Bronchial epithelial cell (primary cell): ENCODE data around the gene NRF1. TPM values are rescaled to one million over a fixed set of nuclear protein-coding genes. Genes with fewer than 3 reads are reported as not detected.
"Not testable (repeated sequence)": the region's sequence is repeated elsewhere in the genome, so short reads cannot be mapped to it uniquely, and the experiment has no call there.

Experiments used
- DNase-seq: peaks from one replicate; pipeline ENCODE4 v3.0.0-alpha.2; 2010; ENCODE audit warnings: low read depth
- FAIRE-seq: peaks from 2 replicates; lab custom pipeline; 2011; peaks lifted over from hg19 to GRCh38; lab: Jason Lieb, UNC
- H3K27me3 ChIP-seq: 2 replicates; pipeline ENCODE4 v1.5.1; 2011; ENCODE audit warnings: low read length; ENCODE audit not compliant: control insufficient read depth, insufficient read depth
- H3K36me3 ChIP-seq: 2 replicates; pipeline ENCODE4 v1.5.1; 2011; ENCODE audit warnings: low read length; ENCODE audit not compliant: control insufficient read depth, insufficient read depth
- H3K4me3 ChIP-seq: 2 replicates; pipeline ENCODE4 v1.5.1; 2011; ENCODE audit warnings: mild to moderate bottlenecking, low read depth, low read length, control low read depth
- total RNA-seq: library from RNA; depleted of rRNA; stranded (reverse); fragments of >200 nt; gene quantifications from 2 replicates; pipeline ENCODE4 v1.2.1, GENCODE V29; 2014
- TF ChIP-seq, protein P1 (sequence below): IDR thresholded peaks from 2 replicates; pipeline ENCODE4 v1.5.1; 2011; ENCODE audit warnings: mild to moderate bottlenecking, moderate library complexity, low read length, control low read depth, inconsistent platforms; ENCODE audit not compliant: insufficient read depth, severe bottlenecking

NRF1 gene
- total RNA-seq, 1 donor from 2014 or later, result 12.1 TPM

- no peak overlapping the region for H3K4me3 ChIP-seq
- peaks cover 13% of the 10 kb centered on the region for H3K27me3 ChIP-seq
- DNase-seq, result peak; percentile 73
- no peaks in the 10 kb centered on the region for H3K36me3 ChIP-seq
- TF ChIP-seq, protein P1, sequence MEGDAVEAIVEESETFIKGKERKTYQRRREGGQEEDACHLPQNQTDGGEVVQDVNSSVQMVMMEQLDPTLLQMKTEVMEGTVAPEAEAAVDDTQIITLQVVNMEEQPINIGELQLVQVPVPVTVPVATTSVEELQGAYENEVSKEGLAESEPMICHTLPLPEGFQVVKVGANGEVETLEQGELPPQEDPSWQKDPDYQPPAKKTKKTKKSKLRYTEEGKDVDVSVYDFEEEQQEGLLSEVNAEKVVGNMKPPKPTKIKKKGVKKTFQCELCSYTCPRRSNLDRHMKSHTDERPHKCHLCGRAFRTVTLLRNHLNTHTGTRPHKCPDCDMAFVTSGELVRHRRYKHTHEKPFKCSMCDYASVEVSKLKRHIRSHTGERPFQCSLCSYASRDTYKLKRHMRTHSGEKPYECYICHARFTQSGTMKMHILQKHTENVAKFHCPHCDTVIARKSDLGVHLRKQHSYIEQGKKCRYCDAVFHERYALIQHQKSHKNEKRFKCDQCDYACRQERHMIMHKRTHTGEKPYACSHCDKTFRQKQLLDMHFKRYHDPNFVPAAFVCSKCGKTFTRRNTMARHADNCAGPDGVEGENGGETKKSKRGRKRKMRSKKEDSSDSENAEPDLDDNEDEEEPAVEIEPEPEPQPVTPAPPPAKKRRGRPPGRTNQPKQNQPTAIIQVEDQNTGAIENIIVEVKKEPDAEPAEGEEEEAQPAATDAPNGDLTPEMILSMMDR, result no peak
- FAIRE-seq, result no peak
Measured at GRCh38 chr7:129790136-129790535, 178.6 kb downstream of the NRF1 start.

- no peak for FAIRE-seq
- H3K36me3 ChIP-seq, result no peaks in the 10 kb centered on the region
- no peak for DNase-seq
- TF ChIP-seq, protein P1, result no peak
- peaks cover 3% of the 10 kb centered on the region for H3K27me3 ChIP-seq
- H3K4me3 ChIP-seq, result no peak overlapping the region
Measured at GRCh38 chr7:129792721-129793120, 181.2 kb downstream of the NRF1 start.

- Histone ChIP-seq H3K27me3 (peaks cover 1% of the 10 kb centered on the region), H3K36me3 (no peaks in the 10 kb centered on the region), H3K4me3 (no peak overlapping the region)
- TF ChIP-seq, protein P1, result no peak
- DNase-seq (no peak), FAIRE-seq (peak; percentile 40)
Measured at GRCh38 chr7:129793506-129794310, 182.2 kb downstream of the NRF1 start.

DNA sequence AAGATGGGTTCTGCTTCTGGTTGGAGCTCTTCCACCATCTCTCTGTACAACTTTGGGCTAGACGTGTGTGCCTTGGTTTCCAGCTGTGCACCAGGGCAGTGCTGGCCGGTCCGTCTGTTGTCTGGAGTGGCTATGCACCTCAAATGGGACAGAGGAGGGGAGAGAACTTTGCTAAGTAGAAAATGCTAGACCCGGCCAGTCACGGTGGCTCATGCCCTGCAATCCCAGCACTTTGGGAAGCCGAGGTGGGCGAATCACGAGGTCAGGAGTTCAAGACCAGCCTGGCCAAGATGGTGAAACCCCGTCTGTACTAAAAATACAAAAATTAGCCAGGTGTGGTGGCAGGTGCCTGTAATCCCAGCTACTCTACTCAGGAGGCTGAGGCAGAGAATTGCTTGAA is 182.9 kb downstream of the NRF1 start:
- not testable (repeated sequence) for DNase-seq, H3K4me3 ChIP-seq, FAIRE-seq, H3K27me3 ChIP-seq, H3K36me3 ChIP-seq

DNA sequence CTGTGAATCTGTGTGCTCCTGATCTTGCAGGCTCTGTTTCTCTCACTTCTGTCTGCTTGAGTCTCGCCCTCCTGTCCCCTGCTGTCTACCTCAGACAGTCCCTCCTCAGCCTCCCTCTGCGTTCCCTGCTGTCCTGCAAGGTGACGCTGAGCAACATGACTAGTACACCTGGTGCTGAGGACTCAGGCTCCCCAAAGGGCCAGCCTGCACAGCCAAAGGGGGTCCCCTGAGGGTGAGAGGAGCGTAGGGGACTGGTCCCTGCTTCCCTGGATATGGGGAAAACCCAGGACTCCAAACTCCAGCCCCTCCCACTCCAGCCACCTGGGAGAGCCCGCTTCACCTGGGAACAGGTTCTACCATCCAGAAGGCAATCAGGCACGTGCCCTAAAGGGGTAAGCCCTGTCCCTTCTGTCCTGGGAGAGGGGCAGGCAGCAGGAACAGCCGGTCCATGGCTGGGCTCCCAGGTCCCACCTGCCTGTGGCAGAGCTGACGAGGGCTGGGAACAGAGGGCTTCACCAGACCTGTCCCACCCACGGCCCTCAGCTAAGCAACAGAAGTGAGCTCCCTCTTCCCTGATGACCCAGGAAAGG is 184.8 kb downstream of the NRF1 start:
- no peak for FAIRE-seq
- TF ChIP-seq, protein P1, result no peak
- Histone ChIP-seq H3K27me3 (peaks cover 1% of the 10 kb centered on the region), H3K4me3 (no peak overlapping the region), H3K36me3 (no peaks in the 10 kb centered on the region)
- DNase-seq, result no peak

DNA sequence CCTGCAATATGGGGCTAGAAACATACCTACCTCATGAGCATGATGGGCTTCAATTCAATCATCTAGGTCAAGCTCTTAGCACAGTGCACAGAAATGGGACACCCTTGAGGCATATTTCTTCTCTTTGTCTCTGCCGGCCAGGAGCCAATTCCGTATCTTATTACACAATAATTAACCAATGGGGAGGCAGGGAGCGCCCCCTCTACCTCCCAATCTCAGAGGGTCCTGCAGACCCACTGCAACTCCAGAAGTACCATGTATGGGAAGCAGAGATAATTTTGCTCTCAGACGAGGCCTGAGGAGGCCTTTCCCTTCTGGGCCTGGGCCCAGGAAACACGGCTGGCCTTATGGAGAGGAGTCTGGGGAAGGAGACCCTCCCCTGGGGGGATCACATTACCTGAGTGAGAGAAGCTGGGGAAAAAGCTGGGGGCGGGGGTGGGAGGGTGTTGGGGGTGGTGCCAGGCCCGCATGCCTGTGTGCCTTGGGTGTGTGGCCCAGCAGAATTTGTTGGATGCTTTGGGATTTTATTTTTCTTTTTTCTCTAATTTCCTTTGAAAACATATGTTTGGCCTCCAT is 185.8 kb downstream of the NRF1 start:
- Histone ChIP-seq H3K4me3 (no peak overlapping the region), H3K27me3 (peaks cover 1% of the 10 kb centered on the region), H3K36me3 (no peaks in the 10 kb centered on the region)
- DNase-seq (no peak), FAIRE-seq (no peak)
- TF ChIP-seq, protein P1, result no peak
